ENCODE measurements around the gene KIRREL3.

- TF ChIP-seq CTCF (IDR thresholded peaks at IDR 0.05), result no peak
- TF ChIP-seq SMC3 (IDR thresholded peaks at IDR 0.05; ENCODE audit: low read depth, low read length), result no peak
- TF ChIP-seq POLR2AphosphoS5 (IDR thresholded peaks at IDR 0.05; ENCODE audit: low read depth, low read length), result no peak
- no peak for TF ChIP-seq GABPA (IDR thresholded peaks at IDR 0.05; ENCODE audit: low read depth)
- no peak for TF ChIP-seq MAX (IDR thresholded peaks at IDR 0.05; ENCODE audit: low read depth)
Measured at GRCh38 chr11:126646701-126647557, 353.6 kb downstream of the KIRREL3 start.

All from SK-N-SH (cell line).